ENCODE results near the gene TBC1D14. TPM values are rescaled to one million over a fixed set of nuclear protein-coding genes. Genes with fewer than 3 reads are reported as not detected.

TBC1D14 gene
- polyA plus RNA-seq, 1 of the 3 experiments (the other 2 are of a cell fraction), result 39.5 TPM

- peaks cover 12 to 45% of the 10 kb centered on the region in 2 experiments; a peak in 2 of 4 replicates for H3K4me1 ChIP-seq (ENCODE audit: control insufficient read depth in 1 of 2, insufficient read depth in 2 of 2, low read depth in 1 of 2, low read length in 1 of 2)
- DNase-seq, result no peak
- no peak overlapping the region for H3K9ac ChIP-seq
- peaks cover 7% of the 10 kb centered on the region; the same call in 1 of the 2 replicates for H4K20me1 ChIP-seq (ENCODE audit: insufficient read depth)
- H3K36me3 ChIP-seq (replicated peaks in 1 of 2; ENCODE audit: control insufficient read depth in 1 of 2, insufficient read depth in 2 of 2, low read length in 1 of 2), result no peaks in the 10 kb centered on the region
- ChIA-PET POLR2A (no interaction called here), CTCF (interaction anchor here (0.5 to 2.4 kb wide), 4 partner anchors 39 to 158 kb away, joined by 3 to 11 read pairs (median 4); no protein-coding TSS in a partner anchor)
- peaks cover 19% of the 10 kb centered on the region for H3K79me2 ChIP-seq (ENCODE audit: insufficient read depth)
- no peak overlapping the region for H2AFZ ChIP-seq (ENCODE audit: low read depth)
- no peak overlapping the region for H3K4me2 ChIP-seq
- no peak for TF ChIP-seq JUND (IDR thresholded peaks at IDR 0.05)
- no peak for TF ChIP-seq YY1 (IDR thresholded peaks at IDR 0.05; ENCODE audit: low read depth)
- TF ChIP-seq MXI1 (IDR thresholded peaks at IDR 0.05; ENCODE audit: low read depth, low read length), result no peak
- TF ChIP-seq MAX (IDR thresholded peaks at IDR 0.05; ENCODE audit: low read depth), result no peak
- H3K27ac ChIP-seq (ENCODE audit: low read depth in 2 of 2, low read length in 1 of 2), result no peak overlapping the region
- no peaks in the 10 kb centered on the region for H3K9me3 ChIP-seq
- WGBS (ENCODE audit: low lambda C conversion rate), result 95% methylated on average over 4 of the region's 4 CpGs
- H3K9me2 ChIP-seq, result no peaks in the 10 kb centered on the region
- H3F3A ChIP-seq (replicated peaks; ENCODE audit: insufficient read depth), result no peaks in the 10 kb centered on the region
- H3K4me3 ChIP-seq (ENCODE audit: low read depth in 2 of 2, low read length in 1 of 2), result no peak overlapping the region
- no peaks in the 10 kb centered on the region for H3K27me3 ChIP-seq (ENCODE audit: insufficient read depth)
These were observed 2.8 kb downstream of the TBC1D14 start for GRCh38 chr4:6912441-6912840.

- no peak overlapping the region for H3K4me2 ChIP-seq
- H3K4me3 ChIP-seq (ENCODE audit: low read depth in 2 of 2, low read length in 1 of 2), result no peak overlapping the region
- DNase-seq, result no peak
- no peaks in the 10 kb centered on the region for H3K9me2 ChIP-seq
- H3K36me3 ChIP-seq (replicated peaks in 1 of 2; ENCODE audit: control insufficient read depth in 1 of 2, insufficient read depth in 2 of 2, low read length in 1 of 2), result no peaks in the 10 kb centered on the region
- 95% methylated on average over 5 of the region's 6 CpGs for WGBS (ENCODE audit: low lambda C conversion rate)
- TF ChIP-seq FOSL2 (IDR thresholded peaks at IDR 0.05; ENCODE audit: borderline replicate concordance, low read depth), result no peak
- TF ChIP-seq USF2 (IDR thresholded peaks at IDR 0.05; ENCODE audit: borderline replicate concordance, low read depth, low read length), result no peak
- no peak for TF ChIP-seq REST (IDR thresholded peaks at IDR 0.05; ENCODE audit: low read depth, low read length)
- TF ChIP-seq TEAD4 (IDR thresholded peaks at IDR 0.05; ENCODE audit: borderline replicate concordance, insufficient read depth), result no peak
- TF ChIP-seq IRF3 (IDR thresholded peaks at IDR 0.05; ENCODE audit: low read depth, low read length), result no peak
- no peak for TF ChIP-seq TAF1 (IDR thresholded peaks at IDR 0.05; ENCODE audit: borderline replicate concordance, low read depth, low read length)
- no peak for TF ChIP-seq NRF1 (IDR thresholded peaks at IDR 0.05; ENCODE audit: low read depth, low read length)
- no peak for TF ChIP-seq CTCF (IDR thresholded peaks at IDR 0.05)
- no peak for TF ChIP-seq RAD21 (IDR thresholded peaks at IDR 0.05; ENCODE audit: low read length)
- no peak for TF ChIP-seq MEF2A (IDR thresholded peaks at IDR 0.05; ENCODE audit: borderline replicate concordance, low read depth)
- TF ChIP-seq EP300 (IDR thresholded peaks at IDR 0.05; ENCODE audit: borderline replicate concordance in 1 of 2, low read depth in 1 of 2, low read length in 1 of 2), result no peak
- no peak for TF ChIP-seq ELF1 (IDR thresholded peaks at IDR 0.05)
- no peak for TF ChIP-seq SMC3 (IDR thresholded peaks at IDR 0.05; ENCODE audit: low read depth, low read length)
- POLR2A ChIA-PET, result no interaction called here
- no peaks in the 10 kb centered on the region for H3K9me3 ChIP-seq
- H3F3A ChIP-seq (replicated peaks; ENCODE audit: insufficient read depth), result no peaks in the 10 kb centered on the region
- H3K27ac ChIP-seq (ENCODE audit: low read depth in 2 of 2, low read length in 1 of 2), result no peak overlapping the region
- H2AFZ ChIP-seq (ENCODE audit: low read depth), result no peak overlapping the region
- H3K79me2 ChIP-seq (ENCODE audit: insufficient read depth), result peaks cover 21% of the 10 kb centered on the region
- peaks cover 7% of the 10 kb centered on the region; the same call in 1 of the 2 replicates for H4K20me1 ChIP-seq (ENCODE audit: insufficient read depth)
- H3K4me1 ChIP-seq (ENCODE audit: control insufficient read depth in 1 of 2, insufficient read depth in 2 of 2, low read depth in 1 of 2, low read length in 1 of 2), result peaks cover 12 to 45% of the 10 kb centered on the region in 2 experiments; a peak in 2 of 4 replicates
- CTCF ChIA-PET, result interaction anchor here (0.9 to 1.5 kb wide), 4 partner anchors 40 to 193 kb away, joined by 3 to 5 read pairs (median 4); no protein-coding TSS in a partner anchor
- no peaks in the 10 kb centered on the region for H3K27me3 ChIP-seq (ENCODE audit: insufficient read depth)
- no peak overlapping the region for H3K9ac ChIP-seq
These were observed 3.8 kb downstream of the TBC1D14 start for GRCh38 chr4:6913350-6913905.
